Measurements from ENCODE around the gene HIRIP3. TPM values are rescaled to one million over a fixed set of nuclear protein-coding genes. Genes with fewer than 3 reads are reported as not detected.
A peak's percentile ranks its signal among the peaks of the same experiment; 100 is the strongest.

The HIRIP3 gene
- total and polyA plus RNA-seq, 2 donors (not counting 3 experiments of a cell fraction or from before 2014, with no cell fraction given): 6.7 to 8.6 TPM

DNA sequence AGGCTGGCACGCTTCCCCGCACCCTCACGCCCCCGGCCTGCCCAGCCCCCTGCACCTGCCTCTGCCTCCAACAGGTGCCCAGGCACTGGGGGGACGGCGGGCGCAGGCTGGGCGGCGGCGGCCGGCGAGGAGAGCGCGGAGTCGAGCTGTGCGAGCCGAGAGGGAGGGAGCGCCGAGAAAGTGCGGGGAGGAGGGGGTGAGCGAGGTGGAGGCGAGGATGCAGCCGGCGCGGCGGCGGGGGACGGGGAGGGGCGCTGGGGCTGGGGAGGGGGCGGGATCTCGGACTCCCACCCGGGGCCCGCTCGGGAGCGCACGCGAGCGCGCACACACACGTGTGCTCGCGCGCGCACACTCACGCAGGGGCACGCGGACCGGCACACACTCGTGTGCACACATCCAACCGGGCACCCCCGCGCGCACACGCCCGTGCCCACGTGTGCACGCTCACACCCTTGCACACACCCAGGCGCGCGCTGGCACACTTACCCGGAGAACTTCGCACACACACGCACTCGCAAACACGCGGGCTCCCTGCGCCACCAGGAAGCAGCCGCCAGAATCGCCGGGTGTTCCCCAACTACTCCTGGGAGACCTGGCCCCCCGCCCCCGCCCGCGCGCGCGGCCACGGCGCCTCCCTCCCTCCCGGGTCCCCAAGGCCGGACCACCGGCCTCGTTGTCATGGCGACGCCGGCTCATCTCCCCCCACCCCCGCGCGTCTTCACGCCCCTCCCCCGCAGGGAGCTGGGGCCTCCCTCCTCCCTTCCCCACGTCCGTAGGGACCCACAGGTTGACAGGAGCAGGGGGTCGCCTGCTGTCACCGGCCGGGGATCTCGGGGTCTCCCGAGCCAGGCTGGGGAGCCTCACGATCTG, 15.7 kb upstream of the HIRIP3 start, which contains the start of gene DOC2A:
DOC2A (minus strand) TSS at position 184 of the 870 bp plus-strand sequence. CDS start 805 bp downstream, outside the sequence.
- Histone ChIP-seq H3K9ac (replicated peaks; ENCODE audit: extremely low read depth, insufficient read depth, low read length) (no peak within 1 kb of the TSS), H3K27me3 (ENCODE audit: control insufficient read depth in 2 of 2, insufficient read depth in 2 of 2, low read length in 2 of 2) (peaks cover 19 to 28% of the 10 kb centered on the region in 2 experiments), H3K36me3 (ENCODE audit: control insufficient read depth in 2 of 2, extremely low read depth in 1 of 2, insufficient read depth in 2 of 2, low read length in 2 of 2) (no peaks in the 10 kb centered on the region), H3K4me2 (ENCODE audit: insufficient read depth, low read length) (peak within 1 kb of the TSS; percentile 31), H4K20me1 (replicated peaks; ENCODE audit: control insufficient read depth, extremely low read depth, insufficient read depth, low read length) (no peaks in the 10 kb centered on the region), H3K79me2 (ENCODE audit: control insufficient read depth, insufficient read depth, low read length) (no peaks in the 10 kb centered on the region), H3K4me1 (ENCODE audit: control insufficient read depth, extremely low read depth, insufficient read depth, low read length) (peaks cover 2% of the 10 kb centered on the region), H2AFZ (ENCODE audit: low read depth, low read length) (peak within 1 kb of the TSS; percentile 27), H3K9me1 (replicated peaks; ENCODE audit: control insufficient read depth, extremely low read depth, insufficient read depth, low read length) (no peaks in the 10 kb centered on the region), H3K4me3 (replicated peaks in 1 of 3; ENCODE audit: insufficient read depth in 1 of 3, low read depth in 1 of 3, low read length in 3 of 3) (peak within 1 kb of the TSS in 1 of 3 experiments; percentile 30), H3K9me3 (replicated peaks; ENCODE audit: control insufficient read depth, insufficient read depth, low read length) (no peaks in the 10 kb centered on the region), H3K27ac (ENCODE audit: insufficient read depth, low read depth, low read length) (no peak within 1 kb of the TSS)
- TF ChIP-seq MAX (IDR thresholded peaks at IDR 0.05; ENCODE audit: insufficient read depth, insufficient read length) (no peak), MYC (IDR thresholded peaks at IDR 0.05; ENCODE audit: low read depth, low read length) (no peak), GATA2 (IDR thresholded peaks at IDR 0.05; ENCODE audit: insufficient read depth, insufficient read length, low read depth, low read length) (no peak)
- ChIA-PET CTCF (interaction anchor here (0.6 kb wide), 1 partner anchor 316 kb away, joined by 4 read pairs; no protein-coding TSS in a partner anchor), POLR2A (no interaction called here)
- intact Hi-C loops (cut with micrococcal nuclease): no loop called here
- dilution Hi-C loops (cut with MboI; ENCODE audit: extremely low pct_ligation_motif_present, low sequenced_read_pairs): no loop called here
- BruUV-seq (replicated peaks): no TSS peak
- FAIRE-seq (no peak), DNase-seq (ENCODE audit: low read depth, low spot score) (no peak)

- H3K4me3 ChIP-seq (replicated peaks in 1 of 3; ENCODE audit: insufficient read depth in 1 of 3, low read depth in 1 of 3, low read length in 3 of 3): peak overlapping the region in 1 of 3 experiments; percentile 30
- H3K27me3 ChIP-seq (ENCODE audit: control insufficient read depth in 2 of 2, insufficient read depth in 2 of 2, low read length in 2 of 2): peaks cover 19 to 28% of the 10 kb centered on the region in 2 experiments
- TF ChIP-seq POLR2AphosphoS5 (IDR thresholded peaks at IDR 0.05; ENCODE audit: insufficient read depth, low read depth, low read length) (no peak), CTCF (IDR thresholded peaks at IDR 0.05; ENCODE audit: extremely low read depth in 1 of 2, insufficient read depth in 1 of 2, low read depth in 1 of 2, low read length in 2 of 2) (no peak), FOS (IDR thresholded peaks at IDR 0.05; ENCODE audit: borderline replicate concordance, insufficient read depth, low read length) (no peak), MYC (IDR thresholded peaks at IDR 0.05; ENCODE audit: low read depth, low read length) (no peak), POLR2A (IDR thresholded peaks at IDR 0.05; ENCODE audit: low read depth, low read length) (no peak), EZH2 (IDR thresholded peaks at IDR 0.05; ENCODE audit: borderline replicate concordance, low read depth, low read length, severe bottlenecking) (peak; percentile 36)
- H4K20me1 ChIP-seq (replicated peaks; ENCODE audit: control insufficient read depth, extremely low read depth, insufficient read depth, low read length): no peaks in the 10 kb centered on the region
- H2AFZ ChIP-seq (ENCODE audit: low read depth, low read length): peak overlapping the region; percentile 27
- ChIA-PET POLR2A (no interaction called here), CTCF (interaction anchor here (0.8 kb wide), 1 partner anchor 162 kb away, joined by 4 read pairs; no protein-coding TSS in a partner anchor)
- FAIRE-seq (no peak), DNase-seq (ENCODE audit: low read depth, low spot score) (no peak)
- no peak overlapping the region for H3K27ac ChIP-seq (ENCODE audit: insufficient read depth, low read depth, low read length)
- dilution Hi-C loops (cut with MboI; ENCODE audit: extremely low pct_ligation_motif_present, low sequenced_read_pairs) (no loop called here), intact Hi-C loops (cut with micrococcal nuclease) (no loop called here)
- no peaks in the 10 kb centered on the region for H3K9me1 ChIP-seq (replicated peaks; ENCODE audit: control insufficient read depth, extremely low read depth, insufficient read depth, low read length)
- no TSS peak for BruUV-seq (replicated peaks)
- H3K9me3 ChIP-seq (replicated peaks; ENCODE audit: control insufficient read depth, insufficient read depth, low read length): no peaks in the 10 kb centered on the region
- H3K36me3 ChIP-seq (ENCODE audit: control insufficient read depth in 2 of 2, extremely low read depth in 1 of 2, insufficient read depth in 2 of 2, low read length in 2 of 2): no peaks in the 10 kb centered on the region
- H3K4me1 ChIP-seq (ENCODE audit: control insufficient read depth, extremely low read depth, insufficient read depth, low read length): peaks cover 2% of the 10 kb centered on the region
- no peak overlapping the region for H3K4me2 ChIP-seq (ENCODE audit: insufficient read depth, low read length)
- H3K9ac ChIP-seq (replicated peaks; ENCODE audit: extremely low read depth, insufficient read depth, low read length): no peak overlapping the region
- H3K79me2 ChIP-seq (ENCODE audit: control insufficient read depth, insufficient read depth, low read length): no peaks in the 10 kb centered on the region
Measured at GRCh38 chr16:30009990-30010843, 14.8 kb upstream of the HIRIP3 start.
